Spleen (tissue), 7 donors: ENCODE measurements around the gene ERC1.

Experiments
- POLR2A ChIP-seq, 3 donors: fragments of 450-650 bp; IDR thresholded peaks; one replicate each; pipeline ENCODE4 v1.5.1; 2017; ENCODE audit warnings: antibody characterized with exemption in 3 of 3, mild to moderate bottlenecking in 1 of 3
- POLR2AphosphoS5 ChIP-seq, 3 donors: sonication (generic); formaldehyde crosslinking; IDR thresholded peaks; one replicate each; pipeline ENCODE4 v1.5.1; 2017; ENCODE audit warnings: antibody characterized with exemption in 3 of 3
- TF ChIP-seq, protein P1 (sequence below), 11 experiments: fragments of 200-600 bp in 7 of 11; fragments of 450-650 bp in 4 of 11; sonication (generic) in 4 of 11; IDR thresholded peaks in 8 of 11; conservative IDR thresholded peaks in 3 of 11; 1 replicate in 7 of 11; 2 replicates in 4 of 11; pipeline versions ENCODE4 v1.4.0 to v1.8.0; 2016 to 2021; ENCODE audit warnings: antibody characterized with exemption in 11 of 11, inconsistent platforms in 4 of 11, mild to moderate bottlenecking in 1 of 11
- donor health status: DM: no; HTN: no; CAD: no; lungs with moderate emphysema.
- donor health status: DM: no; HTN: no; CAD: no.
- donor health status: DM: no; HTN: no; CAD: no.

DNA sequence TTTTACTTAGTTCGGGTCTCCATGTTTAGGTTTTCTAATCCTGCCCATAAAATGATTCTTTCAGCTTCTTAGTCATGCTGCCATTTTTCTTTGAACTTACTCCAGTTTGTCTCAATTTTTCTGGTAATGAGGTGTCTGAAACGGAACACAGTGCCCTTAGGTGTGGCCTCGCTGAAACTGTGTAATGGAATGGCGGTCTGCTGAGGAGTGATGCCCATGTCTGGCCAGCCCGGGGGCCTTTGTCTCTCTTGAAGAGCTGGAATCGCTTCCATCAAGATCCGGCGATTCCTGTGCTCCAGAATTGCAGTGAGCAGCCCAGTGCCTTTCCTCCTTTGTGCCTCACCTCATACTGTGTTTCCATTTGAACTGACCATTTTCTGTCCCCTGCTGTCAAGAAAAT is 490.9 kb downstream of the ERC1 start:
- TF ChIP-seq, protein P1, sequence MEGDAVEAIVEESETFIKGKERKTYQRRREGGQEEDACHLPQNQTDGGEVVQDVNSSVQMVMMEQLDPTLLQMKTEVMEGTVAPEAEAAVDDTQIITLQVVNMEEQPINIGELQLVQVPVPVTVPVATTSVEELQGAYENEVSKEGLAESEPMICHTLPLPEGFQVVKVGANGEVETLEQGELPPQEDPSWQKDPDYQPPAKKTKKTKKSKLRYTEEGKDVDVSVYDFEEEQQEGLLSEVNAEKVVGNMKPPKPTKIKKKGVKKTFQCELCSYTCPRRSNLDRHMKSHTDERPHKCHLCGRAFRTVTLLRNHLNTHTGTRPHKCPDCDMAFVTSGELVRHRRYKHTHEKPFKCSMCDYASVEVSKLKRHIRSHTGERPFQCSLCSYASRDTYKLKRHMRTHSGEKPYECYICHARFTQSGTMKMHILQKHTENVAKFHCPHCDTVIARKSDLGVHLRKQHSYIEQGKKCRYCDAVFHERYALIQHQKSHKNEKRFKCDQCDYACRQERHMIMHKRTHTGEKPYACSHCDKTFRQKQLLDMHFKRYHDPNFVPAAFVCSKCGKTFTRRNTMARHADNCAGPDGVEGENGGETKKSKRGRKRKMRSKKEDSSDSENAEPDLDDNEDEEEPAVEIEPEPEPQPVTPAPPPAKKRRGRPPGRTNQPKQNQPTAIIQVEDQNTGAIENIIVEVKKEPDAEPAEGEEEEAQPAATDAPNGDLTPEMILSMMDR (IDR thresholded peaks at IDR 0.05 in 8 of 11, conservative IDR thresholded peaks at IDR 0.05 in 3 of 11): no peak
- TF ChIP-seq POLR2A (IDR thresholded peaks at IDR 0.05) (no peak), POLR2AphosphoS5 (IDR thresholded peaks at IDR 0.05) (no peak)
